GM21717 (cell line): ENCODE results near the gene TNFSF8.

Source experiments
- ATAC-seq: cut with Tn5 transposase; IDR thresholded peaks from one replicate; pipeline ENCODE4 v1.9.1; 2021; ENCODE audit warnings: mild to moderate bottlenecking, moderate library complexity; ENCODE audit not compliant: unreplicated experiment

Gene TNFSF8

GRCh38 chr9:114883709-114884108 is 46.7 kb downstream of the TNFSF8 start:
- no peak for ATAC-seq

GRCh38 chr9:114880291-114880745 is 50.1 kb downstream of the TNFSF8 start:
- ATAC-seq = no peak

- no peak for ATAC-seq
Measured at GRCh38 chr9:114878879-114879564, 51.4 kb downstream of the TNFSF8 start.

GRCh38 chr9:114869845-114870244 is 60.5 kb downstream of the TNFSF8 start:
- ATAC-seq = no peak

GRCh38 chr9:114869378-114869777 is 61.0 kb downstream of the TNFSF8 start:
- ATAC-seq = no peak

GRCh38 chr9:114867327-114867726 is 63.1 kb downstream of the TNFSF8 start:
- no peak for ATAC-seq

GRCh38 chr9:114864471-114864870 is 65.9 kb downstream of the TNFSF8 start:
- ATAC-seq = no peak

- no peak for ATAC-seq
Measured at GRCh38 chr9:114861922-114862605, 68.3 kb downstream of the TNFSF8 start.

GRCh38 chr9:114861273-114861672 is 69.1 kb downstream of the TNFSF8 start:
- ATAC-seq = no peak

- ATAC-seq = peak; percentile 53
Measured at GRCh38 chr9:114860187-114860586, 70.2 kb downstream of the TNFSF8 start.

GRCh38 chr9:114856942-114857315 is 73.5 kb downstream of the TNFSF8 start:
- no peak for ATAC-seq

GRCh38 chr9:114856215-114856941 is 74.0 kb downstream of the TNFSF8 start:
- ATAC-seq = no peak

GRCh38 chr9:114855488-114855887 is 74.9 kb downstream of the TNFSF8 start:
- ATAC-seq = no peak

GRCh38 chr9:114854736-114855355 is 75.5 kb downstream of the TNFSF8 start:
- ATAC-seq = no peak

- ATAC-seq = no peak
Measured at GRCh38 chr9:114853071-114853855, 77.1 kb downstream of the TNFSF8 start.

- ATAC-seq = no peak
Measured at GRCh38 chr9:114852050-114852594, 78.3 kb downstream of the TNFSF8 start.

- no peak for ATAC-seq
Measured at GRCh38 chr9:114851306-114851705, 79.1 kb downstream of the TNFSF8 start.
